T follicular helper cell (primary cell): ENCODE data around the gene PARN.
"Not testable (repeated sequence)": the region's sequence is repeated elsewhere in the genome, so short reads cannot be mapped to it uniquely, and the experiment has no call there.

Source experiments
- DNase-seq: peaks from one replicate; pipeline ENCODE4 v3.0.0-alpha.2; 2020; ENCODE audit warnings: low read depth

PARN gene

GRCh38 chr16:14472357-14472756, 157.7 kb downstream of the PARN start:
- DNase-seq, result no peak

- no peak for DNase-seq
These were observed 159.3 kb downstream of the PARN start for GRCh38 chr16:14470788-14471187.

GRCh38 chr16:14465799-14466198, 164.3 kb downstream of the PARN start:
- DNase-seq, result no peak

- no peak for DNase-seq
These were observed 165.3 kb downstream of the PARN start for GRCh38 chr16:14464796-14465195.

- DNase-seq, result no peak
These were observed 165.9 kb downstream of the PARN start for GRCh38 chr16:14464192-14464591.

- DNase-seq, result no peak
These were observed 167.2 kb downstream of the PARN start for GRCh38 chr16:14462811-14463210.

- no peak for DNase-seq
These were observed 169.3 kb downstream of the PARN start for GRCh38 chr16:14460726-14461125.

GRCh38 chr16:14458576-14458975, 171.5 kb downstream of the PARN start:
- no peak for DNase-seq

GRCh38 chr16:14456793-14457481, 173.1 kb downstream of the PARN start:
- DNase-seq, result no peak

- DNase-seq, result no peak
These were observed 174.5 kb downstream of the PARN start for GRCh38 chr16:14455573-14455972.

GRCh38 chr16:14454391-14454790, 175.7 kb downstream of the PARN start:
- no peak for DNase-seq

- no peak for DNase-seq
These were observed 178.0 kb downstream of the PARN start for GRCh38 chr16:14452066-14452465.

GRCh38 chr16:14450846-14451245, 179.2 kb downstream of the PARN start:
- no peak for DNase-seq

- no peak for DNase-seq
These were observed 180.1 kb downstream of the PARN start for GRCh38 chr16:14449790-14450480.

- no peak for DNase-seq
These were observed 180.7 kb downstream of the PARN start for GRCh38 chr16:14449334-14449733.

- DNase-seq, result no peak
These were observed 181.2 kb downstream of the PARN start for GRCh38 chr16:14448879-14449278.

- no peak for DNase-seq
These were observed 182.3 kb downstream of the PARN start for GRCh38 chr16:14447783-14448182.

- no peak for DNase-seq
These were observed 183.3 kb downstream of the PARN start for GRCh38 chr16:14446796-14447195.

- DNase-seq, result no peak
These were observed 183.9 kb downstream of the PARN start for GRCh38 chr16:14445937-14446715.

- no peak for DNase-seq
These were observed 184.9 kb downstream of the PARN start for GRCh38 chr16:14444979-14445810.

- not testable (repeated sequence) for DNase-seq
These were observed 188.5 kb downstream of the PARN start for GRCh38 chr16:14441533-14441932.

GRCh38 chr16:14438256-14438655, 191.8 kb downstream of the PARN start:
- DNase-seq, result no peak
